OCI-LY7 (cell line): Measurements from ENCODE around the gene SPEF1. TPM values are rescaled to one million over a fixed set of nuclear protein-coding genes. Genes with fewer than 3 reads are reported as not detected.

Experiments used
- BruUV-seq: library from RNA; stranded (reverse); fragments of 400-500 nt; replicated peaks from 2 replicates; lab custom pipeline; 2021; lab: Mats Ljungman, UMichigan
- CTCF ChIA-PET: fragments of 300-600 bp; sonication (Branson Sonifier 250); formaldehyde crosslinking; loops from one replicate; lab custom pipeline; 2022; ENCODE audit warnings: antibody characterized with exemption; ENCODE audit not compliant: unreplicated experiment; lab: Charles Lee
- POLR2A ChIA-PET: fragments of 300-600 bp; sonication (Branson Sonifier 250); formaldehyde crosslinking; loops from one replicate; lab custom pipeline; 2022; ENCODE audit warnings: antibody characterized with exemption; lab: Charles Lee
- DNase-seq: peaks from one replicate; pipeline ENCODE4 v3.0.0-alpha.2; 2015; ENCODE audit warnings: low spot score
- H2AFZ ChIP-seq: fragments of 200-600 bp; sonication (generic), shearing (Covaris generic); 2 replicates; pipeline ENCODE4 v1.6.1; 2014; ENCODE audit warnings: mild to moderate bottlenecking, antibody characterized with exemption, low read length, moderate library complexity
- H3K27ac ChIP-seq: fragments of 200-600 bp; sonication (generic); 2 replicates; pipeline ENCODE4 v1.5.1; 2014; ENCODE audit warnings: mixed run types, low read depth, mild to moderate bottlenecking, moderate library complexity, low read length, inconsistent platforms; ENCODE audit not compliant: poor library complexity, severe bottlenecking
- H3K36me3 ChIP-seq: fragments of 200-600 bp; sonication (generic); 2 replicates; pipeline ENCODE4 v1.6.1; 2014; ENCODE audit warnings: mild to moderate bottlenecking, antibody characterized with exemption, low read length, moderate library complexity, mixed read lengths; ENCODE audit not compliant: insufficient read depth
- H3K4me1 ChIP-seq: fragments of 200-600 bp; sonication (generic); 2 replicates; pipeline ENCODE4 v1.5.1; 2014; ENCODE audit warnings: mild to moderate bottlenecking, low read length; ENCODE audit not compliant: insufficient read depth, poor library complexity, severe bottlenecking
- H3K4me2 ChIP-seq: fragments of 200-600 bp; sonication (generic); 2 replicates; pipeline ENCODE4 v1.6.1; 2014; ENCODE audit warnings: mild to moderate bottlenecking, low read length
- H3K4me3 ChIP-seq: fragments of 200-600 bp; sonication (generic); 2 replicates; pipeline ENCODE4 v1.5.1; 2014; ENCODE audit warnings: mild to moderate bottlenecking, low read depth, low read length; ENCODE audit not compliant: poor library complexity, severe bottlenecking
- H3K79me2 ChIP-seq: fragments of 200-600 bp; sonication (generic); 2 replicates; pipeline ENCODE4 v1.6.1; 2016; ENCODE audit warnings: low read depth, mild to moderate bottlenecking, low read length, moderate library complexity, mixed read lengths; ENCODE audit not compliant: insufficient read depth
- H3K9me2 ChIP-seq: fragments of 200-600 bp; sonication (generic); 2 replicates; pipeline ENCODE4 v1.6.1; 2016; ENCODE audit warnings: mild to moderate bottlenecking, low read length, mixed read lengths; ENCODE audit not compliant: insufficient read depth
- H3K9me3 ChIP-seq: fragments of 200-600 bp; sonication (generic); 2 replicates; pipeline ENCODE4 v1.6.1; 2014; ENCODE audit warnings: mild to moderate bottlenecking, mixed run types, low read length, mixed read lengths
- H4K20me1 ChIP-seq: fragments of 200-600 bp; sonication (generic); 2 replicates; pipeline ENCODE4 v1.6.1; 2014; ENCODE audit warnings: mild to moderate bottlenecking, antibody characterized with exemption, low read length, moderate library complexity, mixed read lengths; ENCODE audit not compliant: insufficient read depth
- EZH2phosphoT487 ChIP-seq: fragments of 200-600 bp; sonication (generic); IDR thresholded peaks from 2 replicates; pipeline ENCODE4 v1.6.1; 2018; ENCODE audit warnings: low read depth, borderline replicate concordance, mild to moderate bottlenecking, mixed run types, antibody characterized with exemption, low read length, moderate library complexity, mixed read lengths
- intact Hi-C: fragments of 100-400 bp; cut with micrococcal nuclease; formaldehyde crosslinking; loops from one replicate; pipeline ENCODE4 v1.10.0; 2022; ENCODE audit not compliant: unreplicated experiment
- total RNA-seq, 2 experiments: library from RNA; depleted of rRNA in 1 of 2; stranded (reverse); fragments of >200 nt in 1 of 2; shearing (Covaris generic) in 1 of 2; gene quantifications; 2 replicates each; pipeline ENCODE4 v1.2.3, GENCODE V29; 2014 to 2022
- TF ChIP-seq, protein P1 (sequence below): fragments of 200-600 bp; sonication (generic); conservative IDR thresholded peaks from 2 replicates; pipeline ENCODE4 v1.5.1; 2014; ENCODE audit warnings: mild to moderate bottlenecking, antibody characterized with exemption, low read length, moderate library complexity, mixed read lengths

Gene SPEF1
- total RNA-seq, 2 experiments from 2014 or later = 0.09 to 0.27 TPM

- Histone ChIP-seq H3K4me2 (peak overlapping the region; percentile 97), H2AFZ (no peak overlapping the region; the same call in 1 of the 2 replicates), H3K27ac (no peak overlapping the region), H3K4me1 (peaks cover 27% of the 10 kb centered on the region), H3K9me2 (no peaks in the 10 kb centered on the region), H3K9me3 (no peaks in the 10 kb centered on the region), H3K79me2 (peaks cover 9% of the 10 kb centered on the region; the same call in 1 of the 2 replicates), H4K20me1 (no peaks in the 10 kb centered on the region), H3K36me3 (0 out of 2 replicates have a peak, but pooled peaks cover 5% of the 10 kb centered on the region), H3K4me3 (peak overlapping the region; percentile 84)
- intact Hi-C loops = loop anchor here (5.0 kb wide), 1 partner anchor 204 kb away; no protein-coding TSS in a partner anchor
- no TSS peak for BruUV-seq
- TF ChIP-seq, protein P1, sequence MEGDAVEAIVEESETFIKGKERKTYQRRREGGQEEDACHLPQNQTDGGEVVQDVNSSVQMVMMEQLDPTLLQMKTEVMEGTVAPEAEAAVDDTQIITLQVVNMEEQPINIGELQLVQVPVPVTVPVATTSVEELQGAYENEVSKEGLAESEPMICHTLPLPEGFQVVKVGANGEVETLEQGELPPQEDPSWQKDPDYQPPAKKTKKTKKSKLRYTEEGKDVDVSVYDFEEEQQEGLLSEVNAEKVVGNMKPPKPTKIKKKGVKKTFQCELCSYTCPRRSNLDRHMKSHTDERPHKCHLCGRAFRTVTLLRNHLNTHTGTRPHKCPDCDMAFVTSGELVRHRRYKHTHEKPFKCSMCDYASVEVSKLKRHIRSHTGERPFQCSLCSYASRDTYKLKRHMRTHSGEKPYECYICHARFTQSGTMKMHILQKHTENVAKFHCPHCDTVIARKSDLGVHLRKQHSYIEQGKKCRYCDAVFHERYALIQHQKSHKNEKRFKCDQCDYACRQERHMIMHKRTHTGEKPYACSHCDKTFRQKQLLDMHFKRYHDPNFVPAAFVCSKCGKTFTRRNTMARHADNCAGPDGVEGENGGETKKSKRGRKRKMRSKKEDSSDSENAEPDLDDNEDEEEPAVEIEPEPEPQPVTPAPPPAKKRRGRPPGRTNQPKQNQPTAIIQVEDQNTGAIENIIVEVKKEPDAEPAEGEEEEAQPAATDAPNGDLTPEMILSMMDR = no peak
- TF ChIP-seq EZH2phosphoT487 = no peak
- CTCF ChIA-PET = interaction anchor here (0.7 to 2.5 kb wide), 3 partner anchors 50 to 63 kb away, joined by 3 to 16 read pairs (median 3); no protein-coding TSS in a partner anchor
- POLR2A ChIA-PET = interaction anchor here (0.5 to 1.4 kb wide), 9 partner anchors 9 to 305 kb away, joined by 3 to 6 read pairs (median 4); partner anchors contain the start of gene AP5S1
- no peak for DNase-seq
Measured at GRCh38 chr20:3766422-3767109, 14.7 kb downstream of the SPEF1 start.

DNA sequence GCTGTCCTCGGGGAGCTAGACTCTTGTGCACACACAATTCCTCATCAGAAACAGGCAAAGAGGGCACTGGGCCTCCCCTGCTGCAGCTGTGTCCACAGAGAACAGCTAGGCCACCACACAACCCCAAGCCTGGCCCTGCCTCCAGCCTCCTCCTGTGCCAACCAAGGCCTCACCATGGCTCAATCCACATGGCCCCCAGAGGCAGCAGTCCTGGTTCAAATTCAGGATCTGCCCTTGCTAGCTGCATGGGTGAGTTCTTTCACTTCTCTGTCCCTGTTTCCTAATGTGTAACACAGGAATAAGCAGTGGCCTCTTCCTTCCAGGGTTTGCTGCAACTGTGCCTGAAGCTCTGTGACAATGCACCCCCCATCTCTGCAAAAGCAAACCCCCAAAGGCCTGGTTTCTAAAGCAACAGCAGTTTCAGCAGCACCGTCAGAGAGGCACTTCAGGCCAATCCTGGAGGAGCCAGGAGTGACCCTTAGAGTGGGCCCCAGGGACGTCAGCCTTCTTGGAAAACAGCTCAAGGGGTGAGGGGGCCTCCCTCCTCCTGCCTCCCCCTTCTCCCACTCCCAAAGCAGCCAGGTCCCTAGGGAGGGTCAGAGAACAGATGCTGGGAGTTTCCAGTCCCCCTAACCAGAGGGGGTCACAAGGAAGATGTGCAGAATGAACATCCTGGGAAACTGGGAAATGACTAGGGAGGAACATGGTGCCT is 15.9 kb downstream of the SPEF1 start:
- intact Hi-C loops = loop anchor here (5.0 kb wide), 1 partner anchor 203 kb away; no protein-coding TSS in a partner anchor
- CTCF ChIA-PET = interaction anchor here (1.0 kb wide), 1 partner anchor 20 kb away, joined by 3 read pairs; no protein-coding TSS in a partner anchor

More for the DNA sequence above, 15.9 kb downstream of the SPEF1 start:
- TF ChIP-seq, protein P1 = no peak
- no peak for TF ChIP-seq EZH2phosphoT487
- Histone ChIP-seq H3K27ac (no peak overlapping the region), H3K79me2 (peaks cover 9% of the 10 kb centered on the region; the same call in 1 of the 2 replicates), H3K9me3 (no peaks in the 10 kb centered on the region), H3K4me1 (peaks cover 38% of the 10 kb centered on the region), H2AFZ (no peak overlapping the region), H3K4me3 (peak overlapping the region; percentile 12), H3K9me2 (no peaks in the 10 kb centered on the region), H4K20me1 (no peaks in the 10 kb centered on the region), H3K36me3 (peaks cover 13% of the 10 kb centered on the region; the same call in 1 of the 2 replicates), H3K4me2 (peak overlapping the region; percentile 97; the same call in 1 of the 2 replicates)
- POLR2A ChIA-PET = interaction anchor here (0.6 to 1.0 kb wide), 3 partner anchors 17 to 47 kb away, joined by 3 to 4 read pairs (median 4); no protein-coding TSS in a partner anchor
- no TSS peak for BruUV-seq
- no peak for DNase-seq
